Measurements from ENCODE around the gene TOR1A.
A peak's percentile ranks its signal among the peaks of the same experiment; 100 is the strongest.

The TOR1A gene

GRCh38 chr9:129851821-129852220, 27.9 kb upstream of the TOR1A start:
- DNase-seq = no peak

- DNase-seq = no peak
Observed at GRCh38 chr9:129850821-129851550, 27.1 kb upstream of the TOR1A start.

GRCh38 chr9:129849901-129850300, 26.0 kb upstream of the TOR1A start:
- no peak for DNase-seq

- DNase-seq = no peak
Observed at GRCh38 chr9:129848712-129849441, 24.9 kb upstream of the TOR1A start.

- no peak for DNase-seq
Observed at GRCh38 chr9:129845373-129845772, 21.4 kb upstream of the TOR1A start.

- DNase-seq = no peak
Observed at GRCh38 chr9:129841071-129841470, 17.1 kb upstream of the TOR1A start.

GRCh38 chr9:129840034-129840433, 16.1 kb upstream of the TOR1A start:
- no peak for DNase-seq

- DNase-seq = no peak
Observed at GRCh38 chr9:129839324-129840023, 15.5 kb upstream of the TOR1A start.

GRCh38 chr9:129838707-129839259, 14.8 kb upstream of the TOR1A start:
- peak; percentile 51 for DNase-seq

GRCh38 chr9:129836311-129837007, 12.5 kb upstream of the TOR1A start:
- peak; percentile 55 for DNase-seq

- DNase-seq = no peak
Observed at GRCh38 chr9:129835860-129836223, 11.9 kb upstream of the TOR1A start.

GRCh38 chr9:129835128-129835859, 11.4 kb upstream of the TOR1A start, which contains the start of the genes C9orf78 and USP20:
Gene C9orf78 (minus strand): TSS chr9:129835275. CDS start chr9:129835221, 54 bp downstream.
Gene USP20 (plus strand): TSS chr9:129835458. CDS start chr9:129852556, 17,098 bp downstream.
- peak; percentile 96 for DNase-seq

GRCh38 chr9:129834489-129835127, 10.7 kb upstream of the TOR1A start:
- DNase-seq = peak; percentile 50

- no peak for DNase-seq
Observed at GRCh38 chr9:129832982-129833381, 9.0 kb upstream of the TOR1A start.

- DNase-seq = no peak
Observed at GRCh38 chr9:129828969-129829368, 5.0 kb upstream of the TOR1A start.

GRCh38 chr9:129828051-129828450, 4.1 kb upstream of the TOR1A start:
- no peak for DNase-seq

GRCh38 chr9:129826759-129827158, 2.8 kb upstream of the TOR1A start:
- DNase-seq = no peak

- no peak for DNase-seq
Observed at GRCh38 chr9:129826344-129826743, 2.4 kb upstream of the TOR1A start.

- no peak for DNase-seq
Observed at GRCh38 chr9:129823542-129823934, 398 bp downstream of the TOR1A start.

- peak; percentile 27 for DNase-seq
Observed at GRCh38 chr9:129822898-129823541, 916 bp downstream of the TOR1A start.
